GM21390 (cell line): Measurements from ENCODE around the gene ANK3.

Source experiments
- ATAC-seq: cut with Tn5 transposase; IDR thresholded peaks from one replicate; pipeline ENCODE4 v1.9.1; 2021; ENCODE audit not compliant: unreplicated experiment

ANK3 gene

DNA sequence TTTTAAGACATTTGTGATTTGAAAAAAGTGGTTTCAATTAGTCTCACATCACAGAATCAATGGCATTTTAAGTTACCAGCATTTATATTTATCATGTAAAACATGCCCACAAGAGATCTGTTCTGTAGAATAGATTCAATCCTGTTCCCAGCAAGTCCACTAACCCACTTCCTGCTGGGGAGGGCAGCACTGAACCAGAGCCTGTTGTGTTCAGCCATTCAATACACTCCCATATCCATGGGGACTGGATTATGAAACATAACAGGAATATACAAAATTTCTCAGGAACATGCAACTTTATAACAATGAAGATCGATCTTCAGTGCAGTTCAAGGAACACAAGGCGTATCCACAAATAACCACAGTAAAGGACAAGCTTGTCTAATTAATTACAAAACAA lies 24.4 kb upstream of the ANK3 start:
- no peak for ATAC-seq

DNA sequence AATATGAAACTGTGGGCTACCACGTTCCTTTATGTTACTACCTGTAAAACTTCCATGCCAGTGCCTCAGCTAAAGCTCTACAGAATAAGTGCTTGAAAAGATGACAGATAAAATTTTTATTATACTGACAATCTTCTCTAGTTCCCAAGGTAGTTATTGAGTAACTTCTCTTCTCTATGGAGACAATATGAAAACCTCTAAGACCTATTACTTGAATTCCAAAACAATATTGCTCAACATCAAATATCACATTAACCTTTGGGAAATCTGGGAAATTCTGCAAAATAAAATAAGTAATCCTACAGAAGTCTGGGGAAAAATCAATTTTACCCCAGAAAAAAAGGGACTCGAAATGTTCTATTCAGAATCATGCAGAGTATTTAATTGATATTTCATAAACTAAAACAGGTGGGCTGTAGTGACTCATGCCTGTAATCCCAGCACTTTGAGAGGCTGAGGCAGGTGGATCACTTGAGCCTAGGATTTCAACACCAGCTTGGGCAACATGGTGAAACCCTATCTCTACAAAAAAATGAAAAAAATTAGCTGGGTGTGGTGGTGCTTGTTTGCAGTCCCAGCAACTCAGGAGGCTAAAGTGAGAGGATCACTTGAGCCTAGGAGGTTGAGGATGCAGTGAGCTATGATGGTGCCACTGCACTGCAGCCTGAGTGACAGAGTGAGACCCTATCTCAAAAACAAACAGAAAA lies 23.8 kb upstream of the ANK3 start:
- ATAC-seq = no peak

- no peak for ATAC-seq
These were observed 21.3 kb upstream of the ANK3 start for GRCh38 chr10:60410970-60411369.

DNA sequence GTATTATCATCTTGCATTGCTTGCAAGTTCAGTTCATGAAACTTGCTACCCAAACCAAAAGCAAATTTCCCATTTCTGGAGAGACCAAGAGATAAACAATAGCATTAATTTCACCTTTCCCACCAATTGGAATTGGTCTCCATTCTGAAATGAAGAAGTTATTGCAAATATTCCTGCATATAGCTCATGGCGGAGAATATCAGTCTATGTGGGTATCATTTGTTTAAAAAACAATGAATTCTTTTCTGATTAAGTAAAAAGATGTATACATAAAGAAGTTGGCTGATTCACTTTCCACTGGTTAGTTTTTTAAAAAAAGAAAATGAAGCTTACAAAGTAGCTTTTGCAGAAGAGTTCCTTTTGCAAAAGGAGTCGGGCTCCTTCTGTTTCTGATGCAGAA lies 19.5 kb upstream of the ANK3 start:
- no peak for ATAC-seq

- ATAC-seq = peak; percentile 66
These were observed 16.5 kb upstream of the ANK3 start for GRCh38 chr10:60406182-60406581.

GRCh38 chr10:60405172-60405571 lies 15.5 kb upstream of the ANK3 start:
- ATAC-seq = no peak

GRCh38 chr10:60403168-60403873 lies 13.6 kb upstream of the ANK3 start:
- ATAC-seq = no peak

- no peak for ATAC-seq
These were observed 10.7 kb upstream of the ANK3 start for GRCh38 chr10:60400366-60400765.

DNA sequence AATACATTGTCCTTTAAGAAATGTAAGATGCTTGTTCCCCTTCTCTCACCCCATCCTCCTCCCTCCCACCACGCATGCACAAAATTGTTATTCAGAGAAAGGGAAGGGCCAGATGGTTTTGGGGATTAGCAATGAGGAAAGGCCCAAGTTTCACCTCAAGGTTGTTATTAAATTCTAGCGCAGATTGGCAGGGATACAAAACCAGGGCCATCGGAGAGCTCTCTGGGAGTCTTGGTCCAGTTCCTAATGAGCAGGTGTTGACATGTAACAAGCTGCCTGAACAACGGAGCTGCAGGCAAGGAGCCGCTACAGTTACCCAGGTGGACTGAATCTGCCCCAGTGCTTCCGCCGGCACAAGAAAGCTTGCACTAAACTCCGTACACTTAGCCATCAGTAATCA lies 9.7 kb upstream of the ANK3 start:
- no peak for ATAC-seq

DNA sequence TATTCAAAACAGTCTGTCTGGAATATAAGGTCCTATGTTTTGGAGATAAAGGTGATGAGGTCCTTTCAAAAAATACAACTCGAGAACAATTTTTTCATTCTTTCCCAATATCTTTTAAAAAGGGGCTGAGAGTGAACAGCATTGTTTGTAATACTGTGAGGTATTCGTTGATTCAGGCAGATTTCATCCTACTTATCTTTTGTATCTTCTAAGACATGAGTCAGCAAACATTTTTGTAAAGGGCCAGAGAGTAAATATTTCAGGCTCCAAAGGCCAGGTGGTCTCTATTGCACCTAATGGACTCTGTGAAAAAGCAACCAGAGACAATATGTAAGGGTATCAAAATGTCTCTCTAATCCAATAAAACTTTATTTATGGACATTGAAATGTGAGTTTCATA lies 8.1 kb upstream of the ANK3 start:
- no peak for ATAC-seq

DNA sequence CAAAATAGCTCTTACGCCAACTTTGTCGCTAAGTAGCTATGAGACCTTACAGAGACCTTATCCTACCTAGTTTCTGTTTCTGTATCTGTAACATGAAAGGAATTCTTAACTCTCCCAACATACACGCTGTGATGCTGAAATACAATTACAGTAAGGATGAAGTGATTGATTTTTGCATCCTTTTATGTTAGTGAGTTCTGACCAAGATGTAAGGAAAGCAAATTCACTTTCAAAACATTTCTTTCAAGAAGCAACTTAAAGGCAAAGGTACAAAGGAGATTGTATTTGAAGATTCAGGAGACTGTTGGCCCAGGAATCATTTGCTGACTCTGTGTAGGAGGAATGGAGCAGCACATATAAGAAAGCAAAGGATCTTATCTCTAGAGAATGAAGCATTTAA lies 7.1 kb upstream of the ANK3 start:
- ATAC-seq = no peak

DNA sequence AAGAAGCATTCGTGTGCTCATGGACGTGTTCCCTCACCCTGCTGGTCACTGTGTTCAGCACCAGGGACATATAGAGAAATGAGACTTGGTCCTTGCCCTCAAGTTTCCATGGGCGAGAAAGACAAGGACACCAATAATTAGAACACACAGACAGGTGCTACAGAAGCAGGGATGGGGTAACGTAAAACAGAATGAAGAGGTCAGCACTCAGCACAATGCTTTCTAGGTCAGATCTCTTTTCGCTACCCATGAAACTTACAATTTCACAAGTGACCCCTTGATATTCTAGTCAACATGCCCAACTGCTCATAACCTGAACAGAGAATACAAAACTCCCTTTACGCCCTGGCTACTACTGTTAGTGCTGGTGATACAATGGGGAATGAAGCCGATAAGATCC lies 6.0 kb upstream of the ANK3 start:
- no peak for ATAC-seq

- ATAC-seq = no peak
These were observed 4.8 kb upstream of the ANK3 start for GRCh38 chr10:60394446-60394845.

- ATAC-seq = no peak
These were observed 550 bp upstream of the ANK3 start for GRCh38 chr10:60390224-60390626.

DNA sequence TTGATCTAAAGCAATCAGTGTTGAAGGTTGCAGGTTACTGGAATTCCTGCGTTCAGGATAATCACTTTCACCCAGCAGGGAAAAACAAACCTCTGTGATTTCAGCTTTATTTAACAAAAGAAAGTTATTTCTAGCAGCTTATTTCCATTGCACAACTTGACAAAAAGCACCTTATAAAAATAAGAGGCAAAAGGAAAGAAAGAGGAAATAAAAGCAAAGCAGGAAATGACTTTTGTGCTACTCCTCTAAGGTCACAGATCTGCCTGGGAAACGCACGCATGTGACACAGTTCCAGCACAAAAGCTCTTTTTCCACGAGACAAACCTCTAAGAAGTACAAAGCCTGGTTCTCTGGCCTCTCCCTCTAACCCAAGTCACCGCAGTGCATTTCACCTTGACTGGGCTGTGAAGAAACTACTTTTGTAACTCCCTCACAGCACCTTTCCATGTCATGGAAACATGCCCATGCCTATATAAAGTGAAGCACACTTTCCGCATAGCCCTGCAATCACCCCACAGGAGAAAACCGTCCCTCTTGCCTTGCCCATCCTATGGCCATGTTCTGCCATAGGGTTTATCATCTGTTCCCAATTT lies 870 bp downstream of the ANK3 start:
- no peak for ATAC-seq

DNA sequence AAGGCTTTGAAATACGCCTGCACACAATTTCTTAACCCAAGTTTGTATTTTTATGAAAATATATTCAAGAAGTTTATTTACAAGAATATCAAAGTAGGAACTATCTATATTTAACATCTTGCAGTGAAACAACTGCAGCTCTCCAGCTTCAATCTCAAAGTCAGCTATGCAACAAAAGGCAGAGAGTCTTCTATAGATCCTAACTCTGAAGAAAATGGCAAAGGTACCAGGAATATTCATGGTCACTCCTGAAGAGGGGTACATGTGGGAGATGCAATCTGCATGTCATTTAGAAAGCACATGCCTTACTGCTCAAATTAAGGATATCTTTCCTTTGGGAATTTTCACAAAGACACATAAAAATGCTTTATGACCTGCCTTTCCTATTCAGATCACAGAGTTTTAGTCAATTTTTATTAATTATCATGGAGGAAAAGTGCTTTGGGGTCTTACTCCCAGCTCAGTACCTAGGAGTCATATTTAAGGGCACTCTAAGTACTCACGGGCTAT lies 1.5 kb downstream of the ANK3 start:
- ATAC-seq = no peak

GRCh38 chr10:60387531-60387930 lies 2.1 kb downstream of the ANK3 start:
- ATAC-seq = no peak

DNA sequence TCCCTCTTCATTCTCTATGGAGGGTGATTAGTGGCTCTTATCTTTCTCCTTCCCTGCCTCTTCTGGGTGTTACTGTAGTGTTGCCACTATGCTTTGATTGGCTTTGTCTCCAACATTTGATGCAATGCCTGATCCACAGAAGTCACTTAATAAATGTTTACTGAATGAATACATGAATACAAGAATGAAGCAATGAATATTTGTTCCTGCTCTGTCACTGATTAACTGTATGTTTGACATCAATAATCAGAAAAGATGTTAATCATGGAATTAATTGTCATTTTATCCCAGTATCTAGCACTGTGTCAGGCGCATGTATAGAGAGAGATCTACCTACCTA lies 4.3 kb downstream of the ANK3 start:
- no peak for ATAC-seq

DNA sequence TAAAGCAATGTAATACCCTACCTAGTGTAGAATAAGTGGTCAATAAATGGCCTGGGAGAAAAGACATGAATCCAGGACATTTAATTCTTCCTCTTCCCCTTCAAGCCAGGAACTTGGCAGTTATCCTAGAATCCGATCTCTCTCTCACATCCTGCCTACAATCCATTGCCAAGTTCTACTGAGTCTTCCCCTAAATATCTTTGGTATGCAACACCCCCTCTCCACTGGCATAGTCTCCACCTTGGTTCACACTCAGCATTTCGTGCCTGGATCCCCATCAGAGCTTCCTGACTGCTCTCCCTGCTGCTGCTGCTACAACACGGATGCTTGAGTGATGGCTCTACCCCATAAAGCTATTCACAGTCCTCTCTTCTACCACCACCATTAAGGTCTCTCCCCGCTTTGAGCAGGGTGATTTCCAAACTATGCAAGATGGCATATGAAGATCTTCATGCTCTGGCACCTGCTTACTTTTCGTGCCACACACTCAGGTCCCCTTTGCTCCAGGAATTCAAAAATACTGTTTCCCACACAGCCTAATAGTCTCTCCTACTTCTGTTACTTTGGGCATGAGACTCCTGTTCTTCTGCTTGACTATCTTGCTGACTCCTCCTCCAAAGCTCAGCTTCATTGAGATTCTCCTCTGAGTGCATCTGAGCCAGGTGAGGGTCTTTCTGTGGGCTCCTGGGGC lies 4.8 kb downstream of the ANK3 start:
- ATAC-seq = no peak

DNA sequence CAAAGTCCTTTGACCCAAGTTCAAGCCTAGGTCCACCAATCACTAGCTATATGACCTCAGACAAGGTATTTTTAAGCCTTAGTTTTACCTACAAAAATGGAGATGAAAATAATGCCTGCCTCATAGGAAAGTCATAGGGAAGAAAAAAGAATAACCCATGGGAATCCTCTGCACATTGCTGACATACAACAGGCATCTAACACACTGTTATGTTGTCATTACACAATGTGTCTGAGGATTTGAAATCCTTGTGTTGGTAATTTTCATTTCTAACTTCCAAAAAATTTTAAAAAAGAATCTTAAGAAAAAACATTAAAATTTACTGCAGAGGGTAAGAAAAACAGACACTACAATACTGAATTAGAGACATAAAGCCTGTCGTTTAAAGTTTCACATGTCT lies 5.7 kb downstream of the ANK3 start:
- no peak for ATAC-seq

- no peak for ATAC-seq
These were observed 6.6 kb downstream of the ANK3 start for GRCh38 chr10:60382946-60383681.
